GM23338 (cell line): ENCODE data around the gene CIAO1. TPM values are rescaled to one million over a fixed set of nuclear protein-coding genes. Genes with fewer than 3 reads are reported as not detected.
A peak's percentile ranks its signal among the peaks of the same experiment; 100 is the strongest.

Source experiments
- ATAC-seq: fragments of 200-7000 bp; cut with Tn5 transposase; 3 replicates; pipeline ENCODE4 v1.9.1; 2020
- DNase-seq: peaks from one replicate; pipeline ENCODE4 v3.0.0-alpha.2; 2015; ENCODE audit warnings: low spot score
- H2AFZ ChIP-seq: fragments of 200-600 bp; sonication (generic); 2 replicates; pipeline ENCODE4 v1.8.0; 2016; ENCODE audit warnings: antibody characterized with exemption, mild to moderate bottlenecking, moderate library complexity
- H3F3A ChIP-seq: fragments of 200-600 bp; sonication (generic); replicated peaks from 2 replicates; pipeline ENCODE4 v1.8.0; 2017; ENCODE audit warnings: antibody characterized with exemption, mixed run types, low read depth
- H3K27ac ChIP-seq: fragments of 200-600 bp; sonication (generic); 2 replicates; pipeline ENCODE4 v1.6.1; 2016; ENCODE audit warnings: low read depth
- H3K27me3 ChIP-seq: fragments of 200-600 bp; sonication (generic); 2 replicates; pipeline ENCODE4 v1.8.0; 2016; ENCODE audit warnings: mild to moderate bottlenecking, mixed run types, moderate library complexity; ENCODE audit not compliant: insufficient read depth
- H3K36me3 ChIP-seq: fragments of 200-600 bp; sonication (generic); 2 replicates; pipeline ENCODE4 v1.8.0; 2016; ENCODE audit warnings: mild to moderate bottlenecking; ENCODE audit not compliant: insufficient read depth
- H3K4me1 ChIP-seq: fragments of 200-600 bp; sonication (generic); 2 replicates; pipeline ENCODE4 v1.8.0; 2016; ENCODE audit warnings: mild to moderate bottlenecking, moderate library complexity; ENCODE audit not compliant: insufficient read depth
- H3K4me2 ChIP-seq: fragments of 200-600 bp; sonication (generic); 2 replicates; pipeline ENCODE4 v1.7.1; 2017; ENCODE audit warnings: mixed run types
- H3K4me3 ChIP-seq: fragments of 200-600 bp; sonication (generic); 2 replicates; pipeline ENCODE4 v1.6.1; 2016; ENCODE audit warnings: mixed run types
- H3K79me2 ChIP-seq: fragments of 200-600 bp; sonication (generic); replicated peaks from 2 replicates; pipeline ENCODE4 v1.8.0; 2017; ENCODE audit warnings: mild to moderate bottlenecking; ENCODE audit not compliant: insufficient read depth
- H3K9me2 ChIP-seq: fragments of 200-600 bp; sonication (generic); 2 replicates; pipeline ENCODE4 v1.8.0; 2017; ENCODE audit not compliant: insufficient read depth
- H4K20me1 ChIP-seq: fragments of 200-600 bp; sonication (generic); replicated peaks from 2 replicates; pipeline ENCODE4 v1.8.0; 2017; ENCODE audit warnings: mild to moderate bottlenecking; ENCODE audit not compliant: insufficient read depth
- H3K27ac Mint-ChIP-seq: 2 replicates; pipeline ENCODE4 v1.8.0; 2020; ENCODE audit warnings: inconsistent platforms, mild to moderate bottlenecking, moderate library complexity, mixed read lengths
- H3K27me3 Mint-ChIP-seq: 3 replicates; pipeline ENCODE4 v1.8.0; 2022; ENCODE audit warnings: low read depth, mild to moderate bottlenecking, moderate library complexity, mixed read lengths, inconsistent platforms; ENCODE audit not compliant: insufficient read depth, poor library complexity
- H3K36me3 Mint-ChIP-seq: 3 replicates; pipeline ENCODE4 v1.8.0; 2021; ENCODE audit warnings: low read depth, mild to moderate bottlenecking, inconsistent platforms, moderate library complexity, mixed read lengths
- H3K4me1 Mint-ChIP-seq: 3 replicates; pipeline ENCODE4 v1.8.0; 2020; ENCODE audit warnings: mild to moderate bottlenecking, inconsistent platforms, mixed read lengths
- H3K4me3 Mint-ChIP-seq: 3 replicates; pipeline ENCODE4 v1.8.0; 2021; ENCODE audit warnings: moderate library complexity, mild to moderate bottlenecking, inconsistent platforms, mixed read lengths
- H3K9me3 Mint-ChIP-seq: 3 replicates; pipeline ENCODE4 v1.8.0; 2020; ENCODE audit warnings: moderate library complexity, mild to moderate bottlenecking, inconsistent platforms, mixed read lengths
- CREB1 ChIP-seq: fragments of 250-450 bp; sonication (Bioruptor Pico); IDR thresholded peaks from 2 replicates; pipeline ENCODE4 v1.5.0; 2020; ENCODE audit warnings: low read depth, mild to moderate bottlenecking, moderate library complexity
- CTCF ChIP-seq, 2 experiments: fragments of 200-600 bp in 1 of 2; sonication (generic) in 1 of 2; conservative IDR thresholded peaks; 2 replicates each; pipeline versions ENCODE4 v1.5.1 to v1.6.1; 2016 to 2017; ENCODE audit warnings: antibody characterized with exemption in 2 of 2, low read depth in 2 of 2, mild to moderate bottlenecking in 2 of 2, moderate library complexity in 1 of 2
- EZH2 ChIP-seq: fragments of 200-600 bp; sonication (generic); IDR thresholded peaks from one replicate; pipeline ENCODE4 v1.8.0; 2017; ENCODE audit warnings: antibody characterized with exemption, mild to moderate bottlenecking, low read depth; ENCODE audit not compliant: unreplicated experiment
- EZH2phosphoT487 ChIP-seq: fragments of 200-600 bp; sonication (generic); IDR thresholded peaks from one replicate; pipeline ENCODE4 v1.8.1; 2018; ENCODE audit warnings: antibody characterized with exemption; ENCODE audit not compliant: unreplicated experiment
- JUNB ChIP-seq: IDR thresholded peaks from one replicate; pipeline ENCODE4 v1.6.1; 2016; ENCODE audit warnings: antibody characterized with exemption; ENCODE audit not compliant: unreplicated experiment
- POLR2AphosphoS5 ChIP-seq: IDR thresholded peaks from 2 replicates; pipeline ENCODE4 v1.6.1; 2016; ENCODE audit warnings: antibody characterized with exemption, low read depth
- STAT1 ChIP-seq: IDR thresholded peaks from one replicate; pipeline ENCODE4 v1.6.1; 2016; ENCODE audit warnings: antibody characterized with exemption; ENCODE audit not compliant: unreplicated experiment
- polyA plus RNA-seq: library from polyadenylated mRNA; unstranded; fragments of >200 nt; fragmentation: Nextera tagmentation; extraction: Ambion mirVana; gene quantifications from 2 replicates; pipeline ENCODE4 v1.2.1, GENCODE V29; 2016
- total RNA-seq: library from RNA; depleted of rRNA; stranded (reverse); fragments of >200 nt; shearing (Covaris generic); gene quantifications from 2 replicates; pipeline ENCODE4 v1.2.3, GENCODE V29; 2014
- TF ChIP-seq, protein P1 (sequence below): fragments of 250-450 bp; sonication (Bioruptor Pico); IDR thresholded peaks from 2 replicates; pipeline ENCODE4 v1.5.0; 2020; ENCODE audit warnings: mild to moderate bottlenecking, moderate library complexity
- TF ChIP-seq, protein P2 (sequence below): IDR thresholded peaks from 2 replicates; pipeline ENCODE4 v1.6.1; 2016; ENCODE audit warnings: antibody characterized with exemption

Gene CIAO1
- total and polyA plus RNA-seq, 2 experiments from 2014 or later = 48.8 to 119 TPM

DNA sequence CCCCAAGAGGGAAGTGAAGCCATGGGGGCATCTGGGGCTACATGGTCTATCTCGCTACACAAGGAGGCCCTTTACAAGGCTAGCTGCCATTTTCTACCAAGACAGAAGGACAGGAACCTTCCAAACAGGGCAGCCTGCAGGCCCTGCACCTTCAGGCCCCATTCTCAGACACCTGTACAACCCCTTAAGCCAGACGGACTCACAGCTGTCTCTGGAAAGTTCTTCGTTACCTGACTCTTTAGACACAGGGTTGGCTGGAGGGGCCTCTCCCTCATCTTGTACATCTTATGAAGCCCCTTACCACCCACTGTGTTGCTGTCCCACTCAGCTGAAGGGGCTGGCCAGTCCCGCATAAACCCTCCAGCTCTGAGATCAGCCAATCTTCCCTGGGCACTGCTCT is 17.4 kb upstream of the CIAO1 start (continued):
- TF ChIP-seq, protein P1, sequence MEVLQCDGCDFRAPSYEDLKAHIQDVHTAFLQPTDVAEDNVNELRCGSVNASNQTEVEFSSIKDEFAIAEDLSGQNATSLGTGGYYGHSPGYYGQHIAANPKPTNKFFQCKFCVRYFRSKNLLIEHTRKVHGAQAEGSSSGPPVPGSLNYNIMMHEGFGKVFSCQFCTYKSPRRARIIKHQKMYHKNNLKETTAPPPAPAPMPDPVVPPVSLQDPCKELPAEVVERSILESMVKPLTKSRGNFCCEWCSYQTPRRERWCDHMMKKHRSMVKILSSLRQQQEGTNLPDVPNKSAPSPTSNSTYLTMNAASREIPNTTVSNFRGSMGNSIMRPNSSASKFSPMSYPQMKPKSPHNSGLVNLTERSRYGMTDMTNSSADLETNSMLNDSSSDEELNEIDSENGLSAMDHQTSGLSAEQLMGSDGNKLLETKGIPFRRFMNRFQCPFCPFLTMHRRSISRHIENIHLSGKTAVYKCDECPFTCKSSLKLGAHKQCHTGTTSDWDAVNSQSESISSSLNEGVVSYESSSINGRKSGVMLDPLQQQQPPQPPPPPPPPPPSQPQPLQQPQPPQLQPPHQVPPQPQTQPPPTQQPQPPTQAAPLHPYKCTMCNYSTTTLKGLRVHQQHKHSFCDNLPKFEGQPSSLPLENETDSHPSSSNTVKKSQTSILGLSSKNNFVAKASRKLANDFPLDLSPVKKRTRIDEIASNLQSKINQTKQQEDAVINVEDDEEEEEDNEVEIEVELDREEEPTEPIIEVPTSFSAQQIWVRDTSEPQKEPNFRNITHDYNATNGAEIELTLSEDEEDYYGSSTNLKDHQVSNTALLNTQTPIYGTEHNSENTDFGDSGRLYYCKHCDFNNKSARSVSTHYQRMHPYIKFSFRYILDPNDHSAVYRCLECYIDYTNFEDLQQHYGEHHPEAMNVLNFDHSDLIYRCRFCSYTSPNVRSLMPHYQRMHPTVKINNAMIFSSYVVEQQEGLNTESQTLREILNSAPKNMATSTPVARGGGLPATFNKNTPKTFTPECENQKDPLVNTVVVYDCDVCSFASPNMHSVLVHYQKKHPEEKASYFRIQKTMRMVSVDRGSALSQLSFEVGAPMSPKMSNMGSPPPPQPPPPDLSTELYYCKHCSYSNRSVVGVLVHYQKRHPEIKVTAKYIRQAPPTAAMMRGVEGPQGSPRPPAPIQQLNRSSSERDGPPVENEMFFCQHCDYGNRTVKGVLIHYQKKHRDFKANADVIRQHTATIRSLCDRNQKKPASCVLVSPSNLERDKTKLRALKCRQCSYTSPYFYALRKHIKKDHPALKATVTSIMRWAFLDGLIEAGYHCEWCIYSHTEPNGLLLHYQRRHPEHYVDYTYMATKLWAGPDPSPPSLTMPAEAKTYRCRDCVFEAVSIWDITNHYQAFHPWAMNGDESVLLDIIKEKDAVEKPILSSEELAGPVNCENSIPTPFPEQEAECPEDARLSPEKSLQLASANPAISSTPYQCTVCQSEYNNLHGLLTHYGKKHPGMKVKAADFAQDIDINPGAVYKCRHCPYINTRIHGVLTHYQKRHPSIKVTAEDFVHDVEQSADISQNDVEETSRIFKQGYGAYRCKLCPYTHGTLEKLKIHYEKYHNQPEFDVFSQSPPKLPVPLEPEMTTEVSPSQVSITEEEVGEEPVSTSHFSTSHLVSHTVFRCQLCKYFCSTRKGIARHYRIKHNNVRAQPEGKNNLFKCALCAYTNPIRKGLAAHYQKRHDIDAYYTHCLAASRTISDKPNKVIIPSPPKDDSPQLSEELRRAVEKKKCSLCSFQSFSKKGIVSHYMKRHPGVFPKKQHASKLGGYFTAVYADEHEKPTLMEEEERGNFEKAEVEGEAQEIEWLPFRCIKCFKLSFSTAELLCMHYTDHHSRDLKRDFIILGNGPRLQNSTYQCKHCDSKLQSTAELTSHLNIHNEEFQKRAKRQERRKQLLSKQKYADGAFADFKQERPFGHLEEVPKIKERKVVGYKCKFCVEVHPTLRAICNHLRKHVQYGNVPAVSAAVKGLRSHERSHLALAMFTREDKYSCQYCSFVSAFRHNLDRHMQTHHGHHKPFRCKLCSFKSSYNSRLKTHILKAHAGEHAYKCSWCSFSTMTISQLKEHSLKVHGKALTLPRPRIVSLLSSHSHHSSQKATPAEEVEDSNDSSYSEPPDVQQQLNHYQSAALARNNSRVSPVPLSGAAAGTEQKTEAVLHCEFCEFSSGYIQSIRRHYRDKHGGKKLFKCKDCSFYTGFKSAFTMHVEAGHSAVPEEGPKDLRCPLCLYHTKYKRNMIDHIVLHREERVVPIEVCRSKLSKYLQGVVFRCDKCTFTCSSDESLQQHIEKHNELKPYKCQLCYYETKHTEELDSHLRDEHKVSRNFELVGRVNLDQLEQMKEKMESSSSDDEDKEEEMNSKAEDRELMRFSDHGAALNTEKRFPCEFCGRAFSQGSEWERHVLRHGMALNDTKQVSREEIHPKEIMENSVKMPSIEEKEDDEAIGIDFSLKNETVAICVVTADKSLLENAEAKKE (CRISPR knock-in tag) = no peak
- TF ChIP-seq EZH2 (no peak), STAT1 (no peak)
- TF ChIP-seq, protein P2, sequence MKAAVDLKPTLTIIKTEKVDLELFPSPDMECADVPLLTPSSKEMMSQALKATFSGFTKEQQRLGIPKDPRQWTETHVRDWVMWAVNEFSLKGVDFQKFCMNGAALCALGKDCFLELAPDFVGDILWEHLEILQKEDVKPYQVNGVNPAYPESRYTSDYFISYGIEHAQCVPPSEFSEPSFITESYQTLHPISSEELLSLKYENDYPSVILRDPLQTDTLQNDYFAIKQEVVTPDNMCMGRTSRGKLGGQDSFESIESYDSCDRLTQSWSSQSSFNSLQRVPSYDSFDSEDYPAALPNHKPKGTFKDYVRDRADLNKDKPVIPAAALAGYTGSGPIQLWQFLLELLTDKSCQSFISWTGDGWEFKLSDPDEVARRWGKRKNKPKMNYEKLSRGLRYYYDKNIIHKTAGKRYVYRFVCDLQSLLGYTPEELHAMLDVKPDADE = no peak

GRCh38 chr2:96249654-96250053 is 16.4 kb upstream of the CIAO1 start:
- Histone ChIP-seq H3K9me2 (no peaks in the 10 kb centered on the region), H3K27me3 (no peaks in the 10 kb centered on the region), H3K79me2 (no peaks in the 10 kb centered on the region), H4K20me1 (no peaks in the 10 kb centered on the region), H2AFZ (no peak overlapping the region), H3K4me1 (no peaks in the 10 kb centered on the region), H3K36me3 (no peaks in the 10 kb centered on the region), H3K27ac (no peak overlapping the region), H3F3A (no peaks in the 10 kb centered on the region), H3K4me3 (no peak overlapping the region), H3K4me2 (no peak overlapping the region)
- ATAC-seq (no peak), DNase-seq (no peak)
- Mint-ChIP-seq H3K4me1 (peaks cover 3% of the 10 kb centered on the region; the same call in 1 of the 3 replicates), H3K4me3 (no peak overlapping the region), H3K27me3 (peaks cover 4% of the 10 kb centered on the region), H3K27ac (0 out of 2 replicates have a peak overlapping the region, but pooled peaks have one; percentile 21), H3K36me3 (peaks cover 24% of the 10 kb centered on the region), H3K9me3 (no peaks in the 10 kb centered on the region; the same call in 1 of the 3 replicates)
- TF ChIP-seq, protein P2 = no peak
- TF ChIP-seq EZH2 (no peak), EZH2phosphoT487 (no peak), STAT1 (no peak), CTCF (conservative IDR thresholded peaks at IDR 0.05; ENCODE audit: low read depth in 2 of 2) (no peak), JUNB (no peak), CREB1 (CRISPR knock-in tag) (no peak), POLR2AphosphoS5 (no peak)
